Esophagus muscularis mucosa (tissue), 4 donors: ENCODE results near the gene UBALD1. TPM values are rescaled to one million over a fixed set of nuclear protein-coding genes. Genes with fewer than 3 reads are reported as not detected.
A peak's percentile ranks its signal among the peaks of the same experiment; 100 is the strongest.

Experiments used
- DNase-seq: peaks from one replicate; pipeline ENCODE4 v3.0.0-alpha.2; 2017; ENCODE audit errors: extremely low spot score
- H3K27ac ChIP-seq, 4 donors: fragments of 200-600 bp; sonication (generic); replicated peaks in 1 of 4; 1 replicate in 3 of 4; 2 replicates in 1 of 4; pipeline ENCODE4 v1.5.1; 2016 to 2019; ENCODE audit warnings: mild to moderate bottlenecking in 1 of 4
- H3K27me3 ChIP-seq, 4 donors: fragments of 200-600 bp; sonication (generic); one replicate each; pipeline versions ENCODE4 v1.5.1 to v1.6.0; 2016 to 2019
- H3K36me3 ChIP-seq, 4 donors: fragments of 200-600 bp; sonication (generic); one replicate each; pipeline ENCODE4 v1.5.1; 2016 to 2019
- H3K4me1 ChIP-seq, 4 donors: fragments of 200-600 bp; sonication (generic); one replicate each; pipeline ENCODE4 v1.5.1; 2016 to 2019
- H3K4me3 ChIP-seq, 4 donors: fragments of 200-600 bp; sonication (generic); 1 replicate in 2 of 4; 2 replicates in 2 of 4; pipeline ENCODE4 v1.5.1; 2016 to 2019; ENCODE audit warnings: mild to moderate bottlenecking in 4 of 4, moderate library complexity in 1 of 4
- H3K9me3 ChIP-seq, 4 donors: fragments of 200-600 bp; sonication (generic); 1 replicate in 3 of 4; 2 replicates in 1 of 4; pipeline ENCODE4 v1.5.1; 2016 to 2019
- EP300 ChIP-seq: sonication (generic); formaldehyde crosslinking; IDR thresholded peaks from one replicate; pipeline ENCODE4 v1.6.1; 2017; ENCODE audit warnings: antibody characterized with exemption
- POLR2A ChIP-seq: fragments of 450-650 bp; IDR thresholded peaks from one replicate; pipeline ENCODE4 v1.6.1; 2017; ENCODE audit warnings: antibody characterized with exemption, moderate library complexity, mild to moderate bottlenecking, low read depth
- POLR2AphosphoS5 ChIP-seq, 2 donors: sonication (generic); formaldehyde crosslinking; IDR thresholded peaks; one replicate each; pipeline ENCODE4 v1.6.1; 2017; ENCODE audit warnings: antibody characterized with exemption in 2 of 2
- WGBS: methylation state at CpG from one replicate; pipeline ENCODE4 v1.1.5; 2018; 5-methylcytosine and 5-hydroxymethylcytosine counted together
- intact Hi-C: fragments of 100-400 bp; cut with DNase I; formaldehyde crosslinking; loops from one replicate; pipeline ENCODE4 v1.15.1; 2023
- total RNA-seq, 4 donors: library from RNA; depleted of rRNA; stranded (reverse); fragments of >200 nt; gene quantifications; one replicate each; pipeline versions ENCODE4 v1.1.0 to v1.2.1, GENCODE V29; 2016
- TF ChIP-seq, protein P1 (sequence below), 3 experiments: fragments of 200-600 bp in 2 of 3; fragments of 450-650 bp in 1 of 3; sonication (generic) in 2 of 3; IDR thresholded peaks; one replicate each; pipeline ENCODE4 v1.5.1; 2017 to 2019; ENCODE audit warnings: antibody characterized with exemption in 3 of 3, mild to moderate bottlenecking in 2 of 3, moderate library complexity in 1 of 3

Gene UBALD1
- total RNA-seq, 4 donors from 2014 or later: 11.2 to 34.6 (median 17.9) TPM

GRCh38 chr16:4625560-4626159 is 11.0 kb upstream of the UBALD1 start:
- no peaks in the 10 kb centered on the region for H3K27me3 ChIP-seq
- TF ChIP-seq EP300: no peak
- TF ChIP-seq, protein P1, sequence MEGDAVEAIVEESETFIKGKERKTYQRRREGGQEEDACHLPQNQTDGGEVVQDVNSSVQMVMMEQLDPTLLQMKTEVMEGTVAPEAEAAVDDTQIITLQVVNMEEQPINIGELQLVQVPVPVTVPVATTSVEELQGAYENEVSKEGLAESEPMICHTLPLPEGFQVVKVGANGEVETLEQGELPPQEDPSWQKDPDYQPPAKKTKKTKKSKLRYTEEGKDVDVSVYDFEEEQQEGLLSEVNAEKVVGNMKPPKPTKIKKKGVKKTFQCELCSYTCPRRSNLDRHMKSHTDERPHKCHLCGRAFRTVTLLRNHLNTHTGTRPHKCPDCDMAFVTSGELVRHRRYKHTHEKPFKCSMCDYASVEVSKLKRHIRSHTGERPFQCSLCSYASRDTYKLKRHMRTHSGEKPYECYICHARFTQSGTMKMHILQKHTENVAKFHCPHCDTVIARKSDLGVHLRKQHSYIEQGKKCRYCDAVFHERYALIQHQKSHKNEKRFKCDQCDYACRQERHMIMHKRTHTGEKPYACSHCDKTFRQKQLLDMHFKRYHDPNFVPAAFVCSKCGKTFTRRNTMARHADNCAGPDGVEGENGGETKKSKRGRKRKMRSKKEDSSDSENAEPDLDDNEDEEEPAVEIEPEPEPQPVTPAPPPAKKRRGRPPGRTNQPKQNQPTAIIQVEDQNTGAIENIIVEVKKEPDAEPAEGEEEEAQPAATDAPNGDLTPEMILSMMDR (IDR thresholded peaks at IDR 0.05): no peak
- peak overlapping the region; percentile 97 to 99 (median 97) for H3K27ac ChIP-seq
- DNase-seq: no peak
- peaks cover 15 to 46% (median 41%) of the 10 kb centered on the region in 4 donors for H3K4me1 ChIP-seq
- WGBS: 27% methylated on average over 4 of the region's 11 CpGs
- H3K36me3 ChIP-seq: peaks cover 0 to 5% (median 0%) of the 10 kb centered on the region in 4 donors
- intact Hi-C loops: no loop called here
- no peaks in the 10 kb centered on the region for H3K9me3 ChIP-seq
- H3K4me3 ChIP-seq: peak overlapping the region; percentile 85 to 99 (median 95)

DNA sequence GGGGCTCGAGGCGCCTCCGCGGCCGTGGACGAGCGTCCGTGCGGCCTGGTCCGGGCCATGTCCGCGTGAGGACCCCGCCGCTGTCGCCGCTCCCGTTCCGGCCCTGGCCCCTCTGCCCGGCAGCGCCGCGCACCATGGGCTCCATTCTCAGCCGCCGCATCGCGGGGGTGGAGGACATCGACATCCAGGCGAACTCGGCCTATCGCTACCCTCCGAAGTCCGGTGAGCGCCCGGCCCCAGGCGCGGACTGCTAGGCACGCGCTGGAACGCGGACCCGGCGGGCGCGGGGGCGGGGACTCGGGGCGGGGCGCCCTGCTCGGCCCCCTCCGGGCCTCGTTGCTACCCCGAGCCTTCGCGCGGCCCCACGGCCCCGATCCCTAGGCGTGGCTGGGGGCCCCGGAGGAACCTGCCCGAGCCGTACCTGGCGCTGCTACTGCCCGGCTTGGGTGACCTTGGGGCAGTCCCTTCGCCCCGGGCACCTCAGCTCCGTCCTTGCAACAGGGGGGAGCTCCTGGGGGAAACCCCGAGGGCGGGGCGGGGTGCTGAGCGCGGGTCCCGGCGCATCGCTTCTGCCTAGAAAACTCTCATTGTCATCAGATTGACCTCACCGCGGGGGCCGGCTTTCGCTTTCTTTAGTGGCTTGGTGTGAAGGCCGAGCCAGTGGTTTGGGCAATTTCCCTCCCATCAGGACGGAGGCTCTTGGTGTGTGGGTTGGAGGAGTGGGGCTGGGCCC is 10.3 kb upstream of the UBALD1 start:
- no peaks in the 10 kb centered on the region for H3K27me3 ChIP-seq
- 0% methylated on average over 9 of the region's 80 CpGs for WGBS
- peaks cover 0 to 5% (median 0%) of the 10 kb centered on the region in 4 donors for H3K36me3 ChIP-seq
- H3K27ac ChIP-seq: peak overlapping the region; percentile 97 to 99 (median 97)
- peaks cover 15 to 46% (median 41%) of the 10 kb centered on the region in 4 donors for H3K4me1 ChIP-seq
- intact Hi-C loops: no loop called here
- TF ChIP-seq POLR2A (peak; percentile 66), POLR2AphosphoS5 (IDR thresholded peaks at IDR 0.05) (peak; percentile 37 to 90), EP300 (no peak)
- TF ChIP-seq, protein P1 (IDR thresholded peaks at IDR 0.05): no peak
- peak overlapping the region; percentile 85 to 99 (median 95) for H3K4me3 ChIP-seq
- H3K9me3 ChIP-seq: no peaks in the 10 kb centered on the region
- DNase-seq: peak; percentile 94

DNA sequence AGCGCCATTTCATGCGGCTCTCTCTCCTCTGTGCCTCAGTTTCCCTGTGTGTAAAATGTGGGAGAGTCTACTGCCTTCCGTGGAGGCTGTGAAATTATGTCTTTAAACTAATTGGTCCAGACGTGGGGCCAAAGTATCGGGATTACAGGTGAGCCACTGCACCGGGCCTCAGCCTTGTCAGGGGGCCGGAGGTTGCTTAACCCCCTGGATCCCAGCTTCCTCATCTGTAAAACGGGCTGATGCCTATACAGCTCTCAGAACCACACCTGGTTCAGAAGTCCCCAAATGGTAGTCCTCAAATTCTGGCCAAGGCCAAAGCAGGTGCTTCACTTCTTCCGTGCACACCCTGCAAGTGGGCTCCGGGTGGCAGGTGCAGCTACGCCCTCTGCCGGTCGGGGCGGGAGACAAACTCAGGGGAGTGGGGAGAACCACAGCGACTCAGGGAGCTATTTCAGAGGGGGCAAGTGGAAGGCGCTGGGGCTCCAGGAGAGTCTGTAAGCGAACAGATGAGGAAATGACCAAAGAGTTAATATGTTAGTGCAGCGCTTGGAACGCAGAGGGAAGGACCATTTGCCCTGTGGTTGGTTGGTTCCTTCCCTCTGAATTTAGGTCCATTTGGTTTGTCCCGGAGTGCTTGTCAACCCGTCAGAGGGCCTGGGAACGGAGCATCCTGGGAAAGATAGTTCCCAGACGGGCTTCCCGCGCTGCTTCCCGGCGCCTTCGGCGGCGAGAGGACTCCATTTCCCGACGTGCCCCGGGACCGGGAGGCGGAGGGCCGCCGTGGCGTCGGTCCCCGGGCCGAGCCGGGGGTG is 9.5 kb upstream of the UBALD1 start, which contains the start of gene MGRN1:
Gene MGRN1 (plus strand): TSS at position 812 of the 812 bp plus-strand sequence. CDS start 135 bp downstream, outside the sequence.
- Histone ChIP-seq H3K36me3 (peaks cover 0 to 5% (median 0%) of the 10 kb centered on the region in 4 donors), H3K27me3 (no peaks in the 10 kb centered on the region), H3K4me1 (peaks cover 15 to 45% (median 39%) of the 10 kb centered on the region in 4 donors), H3K27ac (peak within 1 kb of the TSS; percentile 97 to 99 (median 97)), H3K9me3 (no peaks in the 10 kb centered on the region), H3K4me3 (peak within 1 kb of the TSS; percentile 85 to 99 (median 95))
- intact Hi-C loops: no loop called here
- peak in 1 of 2 donors; percentile 84 for TF ChIP-seq POLR2AphosphoS5 (IDR thresholded peaks at IDR 0.05)
- TF ChIP-seq EP300: no peak
- TF ChIP-seq, protein P1 (IDR thresholded peaks at IDR 0.05): peak; percentile 84 to 95 (median 94)
- no peak for TF ChIP-seq POLR2A
- 13% methylated on average over 17 of the region's 42 CpGs for WGBS
- peak; percentile 98 for DNase-seq

- Histone ChIP-seq H3K4me3 (no peak overlapping the region), H3K36me3 (peaks cover 0 to 5% (median 0%) of the 10 kb centered on the region in 4 donors), H3K27ac (peak overlapping the region in 1 of 4 donors; percentile 97), H3K4me1 (peaks cover 18 to 45% (median 38%) of the 10 kb centered on the region in 4 donors), H3K9me3 (no peaks in the 10 kb centered on the region), H3K27me3 (no peaks in the 10 kb centered on the region)
- DNase-seq: no peak
- TF ChIP-seq POLR2A: no peak
- no peak for TF ChIP-seq POLR2AphosphoS5 (IDR thresholded peaks at IDR 0.05)
- TF ChIP-seq, protein P1 (IDR thresholded peaks at IDR 0.05): no peak
- TF ChIP-seq EP300: no peak
- intact Hi-C loops: no loop called here
- 79% methylated on average over 7 of the region's 7 CpGs for WGBS
Observed at GRCh38 chr16:4623593-4623992, 8.9 kb upstream of the UBALD1 start.
